Ramos (cell line): ENCODE results near the gene OR6J1.

Experiments
- in situ Hi-C: fragments of 300-500 bp; cut with MboI; formaldehyde crosslinking; loops from one replicate; pipeline ENCODE4 v1.14.3; 2022; ENCODE audit warnings: low sequenced_read_pairs; ENCODE audit not compliant: unreplicated experiment

OR6J1 gene

GRCh38 chr14:22644305-22644635 lies at the start of gene OR6J1:
Gene OR6J1 (minus strand): TSS chr14:22644352. CDS start chr14:22634811, 9,541 bp downstream.
- in situ Hi-C loops: no loop called here

GRCh38 chr14:22692194-22692593 lies 48.0 kb upstream of the OR6J1 start:
- in situ Hi-C loops: loop anchor here (25.0 kb wide), 1 partner anchor 695 kb away; the partner anchor contains the start of gene CMTM5

GRCh38 chr14:22691171-22691570 lies 47.0 kb upstream of the OR6J1 start:
- in situ Hi-C loops: loop anchor here (25.0 kb wide), 1 partner anchor 696 kb away; the partner anchor contains the start of gene CMTM5

GRCh38 chr14:22689199-22689598 lies 45.0 kb upstream of the OR6J1 start:
- in situ Hi-C loops: loop anchor here (25.0 kb wide), 1 partner anchor 698 kb away; the partner anchor contains the start of gene CMTM5

- in situ Hi-C loops: loop anchor here (25.0 kb wide), 1 partner anchor 699 kb away; the partner anchor contains the start of gene CMTM5
Measured at GRCh38 chr14:22687969-22688368, 43.8 kb upstream of the OR6J1 start.

GRCh38 chr14:22686176-22686611 lies 42.0 kb upstream of the OR6J1 start:
- in situ Hi-C loops: loop anchor here (25.0 kb wide), 1 partner anchor 701 kb away; the partner anchor contains the start of gene CMTM5

- in situ Hi-C loops: loop anchor here (25.0 kb wide), 1 partner anchor 702 kb away; the partner anchor contains the start of gene CMTM5
Measured at GRCh38 chr14:22685467-22685866, 41.3 kb upstream of the OR6J1 start.

- in situ Hi-C loops: loop anchor here (25.0 kb wide), 1 partner anchor 704 kb away; the partner anchor contains the start of gene CMTM5
Measured at GRCh38 chr14:22683428-22683827, 39.3 kb upstream of the OR6J1 start.

GRCh38 chr14:22678221-22678620 lies 34.1 kb upstream of the OR6J1 start:
- in situ Hi-C loops: loop anchor here (25.0 kb wide), 1 partner anchor 709 kb away; the partner anchor contains the start of gene CMTM5

- in situ Hi-C loops: loop anchor here (25.0 kb wide), 1 partner anchor 710 kb away; the partner anchor contains the start of gene CMTM5
Measured at GRCh38 chr14:22677551-22677950, 33.4 kb upstream of the OR6J1 start.

- in situ Hi-C loops: no loop called here
Measured at GRCh38 chr14:22671622-22672021, 27.5 kb upstream of the OR6J1 start.

GRCh38 chr14:22668863-22669262 lies 24.7 kb upstream of the OR6J1 start:
- in situ Hi-C loops: no loop called here

GRCh38 chr14:22668417-22668816 lies 24.3 kb upstream of the OR6J1 start:
- in situ Hi-C loops: no loop called here

GRCh38 chr14:22667881-22668280 lies 23.7 kb upstream of the OR6J1 start:
- in situ Hi-C loops: no loop called here

- in situ Hi-C loops: no loop called here
Measured at GRCh38 chr14:22666203-22666893, 22.2 kb upstream of the OR6J1 start.

GRCh38 chr14:22664261-22664660 lies 20.1 kb upstream of the OR6J1 start:
- in situ Hi-C loops: no loop called here

- in situ Hi-C loops: no loop called here
Measured at GRCh38 chr14:22660654-22661053, 16.5 kb upstream of the OR6J1 start.

- in situ Hi-C loops: loop anchor here (10.0 kb wide), 2 partner anchors 186 to 274 kb away; no protein-coding TSS in a partner anchor
Measured at GRCh38 chr14:22658946-22659345, 14.8 kb upstream of the OR6J1 start.

GRCh38 chr14:22657861-22658260 lies 13.7 kb upstream of the OR6J1 start:
- in situ Hi-C loops: loop anchor here (10.0 kb wide), 2 partner anchors 187 to 273 kb away; no protein-coding TSS in a partner anchor

GRCh38 chr14:22656945-22657731 lies 13.0 kb upstream of the OR6J1 start:
- in situ Hi-C loops: loop anchor here (10.0 kb wide), 2 partner anchors 188 to 272 kb away; no protein-coding TSS in a partner anchor
